HG02943 (cell line): ENCODE results near the gene UBQLNL.

Experiments used
- ATAC-seq: cut with Tn5 transposase; IDR thresholded peaks from one replicate; pipeline ENCODE4 v1.9.1; 2021; ENCODE audit warnings: mild to moderate bottlenecking, low read depth, moderate library complexity; ENCODE audit not compliant: unreplicated experiment

UBQLNL gene

GRCh38 chr11:5508605-5509004 is 7.9 kb downstream of the UBQLNL start:
- ATAC-seq, result no peak

GRCh38 chr11:5507933-5508305 is 8.6 kb downstream of the UBQLNL start:
- no peak for ATAC-seq

- no peak for ATAC-seq
Measured at GRCh38 chr11:5507177-5507932, 9.1 kb downstream of the UBQLNL start.

GRCh38 chr11:5505363-5506048 is 11.0 kb downstream of the UBQLNL start:
- no peak for ATAC-seq

- ATAC-seq, result no peak
Measured at GRCh38 chr11:5504403-5504921, 12.0 kb downstream of the UBQLNL start.

GRCh38 chr11:5500393-5500801 is 16.1 kb downstream of the UBQLNL start:
- no peak for ATAC-seq

- ATAC-seq, result no peak
Measured at GRCh38 chr11:5499671-5500070, 16.8 kb downstream of the UBQLNL start.

- ATAC-seq, result no peak
Measured at GRCh38 chr11:5489576-5490357, 26.7 kb downstream of the UBQLNL start.

GRCh38 chr11:5488798-5489399 is 27.6 kb downstream of the UBQLNL start:
- no peak for ATAC-seq

GRCh38 chr11:5488385-5488784 is 28.1 kb downstream of the UBQLNL start, which contains the start of gene OR52D1:
OR52D1 (plus strand) TSS chr11:5488685; CDS start chr11:5488707, 22 bp downstream.
- no peak for ATAC-seq

GRCh38 chr11:5486421-5486820 is 30.1 kb downstream of the UBQLNL start:
- no peak for ATAC-seq

GRCh38 chr11:5486003-5486402 is 30.5 kb downstream of the UBQLNL start:
- ATAC-seq, result no peak

GRCh38 chr11:5476186-5476819 is 40.2 kb downstream of the UBQLNL start:
- ATAC-seq, result no peak

- no peak for ATAC-seq
Measured at GRCh38 chr11:5473921-5474320, 42.6 kb downstream of the UBQLNL start.

- ATAC-seq, result no peak
Measured at GRCh38 chr11:5467527-5467926, 49.0 kb downstream of the UBQLNL start.
